Stimulated activated CD8-positive, alpha-beta memory T cell treated with anti-CD3 and anti-CD28 coated beads, Interleukin-7, amount 100 ng/mL, for 48 hours (primary cell): ENCODE results near the gene SUPT4H1.

Experiments
- DNase-seq, 2 donors: peaks; one replicate each; pipeline ENCODE4 v3.0.0-alpha.2; 2020; ENCODE audit warnings: low read depth in 1 of 2; ENCODE audit errors: extremely low read depth in 1 of 2

SUPT4H1 gene

DNA sequence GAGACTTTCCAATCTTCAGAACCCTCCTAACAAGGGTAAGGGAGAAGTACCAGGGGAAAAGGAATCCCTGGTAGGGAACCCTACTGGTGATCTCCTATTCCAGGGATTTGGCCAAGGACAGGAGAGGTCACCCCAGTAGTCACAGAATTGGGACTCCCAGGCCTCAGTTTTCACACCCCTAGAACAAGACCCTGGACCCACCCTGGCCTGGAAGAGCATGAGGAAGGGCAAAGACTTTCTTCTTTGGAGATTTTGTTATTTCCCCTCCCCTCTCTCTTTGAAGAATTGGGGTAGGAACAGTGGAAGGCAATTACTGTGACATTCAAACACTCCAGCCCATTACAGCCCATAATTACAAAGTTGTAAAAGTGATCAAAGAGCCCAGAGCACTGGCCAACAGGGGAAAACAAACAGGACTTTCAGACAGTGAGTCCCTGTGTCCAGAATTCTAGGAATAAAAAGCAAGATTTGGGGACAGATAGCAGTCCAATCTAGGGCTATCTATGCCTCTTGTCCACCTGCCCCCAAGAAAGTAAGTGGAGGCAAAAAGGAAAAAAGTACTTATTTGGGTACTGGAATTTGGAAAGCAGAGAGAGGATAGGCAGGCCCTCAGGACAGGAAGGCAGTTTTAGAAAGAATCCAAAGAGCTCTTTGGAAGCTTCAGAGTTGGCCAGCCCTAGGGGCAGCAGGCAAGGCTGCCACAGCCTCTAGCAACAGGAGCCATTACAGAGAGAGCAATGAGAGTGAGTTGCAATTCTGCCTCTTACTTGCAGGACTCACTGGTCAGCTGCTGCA, 13.4 kb upstream of the SUPT4H1 start:
- DNase-seq = no peak

GRCh38 chr17:58364270-58364942, 12.4 kb upstream of the SUPT4H1 start:
- DNase-seq = no peak

GRCh38 chr17:58363457-58364185, 11.6 kb upstream of the SUPT4H1 start:
- no peak for DNase-seq

DNA sequence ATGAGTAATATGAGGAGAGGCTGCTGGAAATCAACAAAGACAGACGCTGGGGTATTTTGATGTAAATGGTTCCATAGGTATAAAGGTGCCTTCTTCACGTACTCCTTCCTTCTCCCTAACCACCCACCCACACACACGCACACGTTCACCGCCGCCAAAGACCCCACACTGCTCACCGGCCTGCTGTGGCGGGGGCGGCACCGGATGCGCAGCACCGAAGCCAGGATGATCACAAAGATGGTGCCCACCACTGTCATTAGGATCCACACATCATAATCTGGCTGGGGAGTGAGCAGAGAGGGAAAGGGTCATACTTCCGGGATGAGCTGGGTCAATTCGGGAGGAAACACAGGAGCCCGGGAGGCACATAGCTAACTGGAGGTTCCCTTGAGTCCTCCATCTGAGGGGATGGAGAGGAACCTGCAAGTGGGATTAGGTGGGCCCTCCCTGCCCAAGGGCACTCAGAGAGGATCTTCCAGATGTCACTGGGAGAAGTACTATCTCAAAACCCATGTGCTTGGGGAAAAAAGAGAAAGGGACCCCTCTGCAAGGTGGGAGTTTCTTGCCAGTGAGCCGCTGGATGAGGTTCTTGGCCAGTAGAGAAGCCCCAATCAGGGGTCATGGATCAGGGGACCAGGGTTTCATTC, 10.5 kb upstream of the SUPT4H1 start:
- DNase-seq = no peak

GRCh38 chr17:58360296-58361063, 8.5 kb upstream of the SUPT4H1 start:
- no peak for DNase-seq

DNA sequence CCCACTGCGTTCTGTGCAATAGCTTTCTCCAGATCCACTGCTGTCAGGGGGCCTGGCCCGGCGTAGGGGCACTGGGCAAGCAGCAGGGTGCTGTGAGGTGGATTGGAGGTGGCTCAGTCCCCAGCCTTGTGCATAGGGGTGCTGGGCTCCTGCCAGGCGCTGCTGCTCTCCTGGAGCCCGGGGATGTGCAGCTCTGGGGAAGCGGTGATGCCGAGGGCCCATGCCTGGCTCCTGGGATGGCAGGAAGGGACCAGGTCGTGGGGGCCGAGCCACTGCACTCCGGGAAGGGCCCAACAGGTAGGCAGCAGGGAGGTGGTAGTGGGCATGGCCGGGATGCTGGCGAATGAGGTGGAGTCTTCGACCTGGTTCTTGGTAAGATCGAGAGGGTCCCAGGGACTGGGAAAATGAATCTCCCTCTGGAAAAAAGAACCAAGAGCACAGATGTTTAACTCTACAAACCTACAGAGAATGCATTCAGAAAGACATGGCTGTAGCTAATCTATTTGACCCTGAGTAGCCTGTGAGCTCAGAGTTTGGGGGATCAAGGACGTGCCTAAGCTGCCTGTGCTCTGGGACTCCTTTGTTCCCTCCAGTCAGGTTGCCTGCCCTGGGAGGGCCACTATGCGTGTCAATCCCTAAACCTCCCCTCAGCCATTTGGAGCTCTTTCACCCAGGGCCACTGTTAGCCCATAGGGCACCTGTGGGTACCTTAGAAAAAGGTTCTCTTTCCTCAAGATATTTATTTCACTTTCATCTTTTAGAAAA, 6.6 kb upstream of the SUPT4H1 start:
- no peak for DNase-seq

GRCh38 chr17:58357312-58358297, 5.6 kb upstream of the SUPT4H1 start:
- no peak for DNase-seq

DNA sequence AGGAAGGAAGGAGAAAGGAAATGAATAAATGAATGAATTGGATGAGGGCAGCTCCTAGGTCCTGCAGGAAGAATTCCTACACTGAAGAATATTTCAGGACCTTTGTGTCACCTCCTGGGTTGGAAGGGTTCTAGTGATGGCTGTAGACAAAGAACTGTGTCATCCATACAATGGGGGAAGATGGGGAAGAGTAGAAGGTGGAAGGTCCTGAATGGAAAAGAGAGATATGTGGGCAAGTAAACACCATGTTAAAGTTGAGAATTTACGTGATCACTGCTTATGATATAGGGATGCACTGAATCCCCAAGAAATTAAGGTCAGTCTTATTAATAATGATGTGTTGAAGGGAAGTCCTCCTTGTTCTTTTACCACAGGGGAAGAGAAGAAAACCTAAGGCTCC, 4.2 kb upstream of the SUPT4H1 start:
- DNase-seq = no peak

- no peak for DNase-seq
These were observed 2.7 kb upstream of the SUPT4H1 start for GRCh38 chr17:58354541-58355216.

DNA sequence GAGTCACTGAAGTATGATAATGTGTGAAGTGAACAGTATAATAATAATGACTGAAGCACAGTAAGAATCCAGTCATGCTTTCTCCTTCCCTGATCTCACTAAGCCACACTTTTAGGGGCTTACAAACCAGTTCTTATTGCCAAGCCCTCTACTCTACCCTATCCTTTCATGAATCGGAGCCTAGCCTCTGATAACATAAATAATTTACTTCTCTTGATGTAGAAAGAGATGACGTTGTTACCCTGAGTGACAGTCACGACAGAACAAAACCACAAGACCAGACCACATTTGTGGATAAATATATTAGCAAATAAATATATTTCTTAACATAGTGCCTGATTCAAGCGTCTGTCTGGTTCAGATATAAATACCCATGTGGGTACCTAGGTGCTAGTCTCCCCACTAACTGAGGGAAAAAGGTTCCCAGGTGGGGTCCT, 1.4 kb upstream of the SUPT4H1 start:
- no peak for DNase-seq

- DNase-seq = no peak
These were observed 791 bp upstream of the SUPT4H1 start for GRCh38 chr17:58352596-58353388.

GRCh38 chr17:58351182-58351581, 819 bp downstream of the SUPT4H1 start:
- DNase-seq = no peak

DNA sequence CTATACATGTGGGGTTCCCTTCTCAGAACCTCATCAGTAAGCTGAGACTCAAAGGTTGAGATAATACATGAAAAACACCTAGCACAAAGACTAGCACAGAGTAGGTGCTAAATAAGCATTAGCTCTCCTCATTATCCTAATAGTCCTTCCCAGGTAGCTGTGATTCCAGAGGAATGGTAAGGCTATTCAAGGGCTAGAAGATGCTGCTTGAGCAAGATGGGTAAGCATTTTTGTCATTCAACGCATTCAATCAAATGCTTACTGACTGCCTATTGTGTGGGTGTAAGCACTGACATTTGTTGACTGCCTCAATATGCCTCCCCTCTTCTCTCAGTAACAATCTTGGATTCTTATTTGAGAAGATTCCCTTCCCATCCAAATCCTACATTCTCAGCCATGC, 4.0 kb downstream of the SUPT4H1 start:
- no peak for DNase-seq

GRCh38 chr17:58345500-58345899, 6.5 kb downstream of the SUPT4H1 start:
- no peak for DNase-seq

DNA sequence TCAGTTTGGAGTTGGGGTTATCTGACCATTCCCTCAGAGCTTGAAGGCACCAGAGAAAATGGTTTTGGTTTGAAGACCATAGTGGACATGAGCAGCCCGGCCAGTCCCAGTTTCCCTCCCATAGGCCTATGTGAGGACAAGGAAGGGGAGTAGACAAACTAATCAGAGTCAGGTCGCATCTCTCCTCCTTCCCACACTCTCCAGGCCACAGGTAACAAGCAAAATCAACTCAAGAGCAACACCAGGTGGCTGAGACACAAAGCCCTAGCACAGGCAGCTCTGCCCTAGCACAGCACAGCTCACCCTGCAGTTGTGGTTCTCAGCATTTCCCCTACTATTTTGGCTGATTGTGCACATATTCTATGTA, 7.2 kb downstream of the SUPT4H1 start:
- DNase-seq = peak in 1 of 2 donors; percentile 60

GRCh38 chr17:58344047-58344790, 7.8 kb downstream of the SUPT4H1 start:
- DNase-seq = peak; percentile 83 to 94

DNA sequence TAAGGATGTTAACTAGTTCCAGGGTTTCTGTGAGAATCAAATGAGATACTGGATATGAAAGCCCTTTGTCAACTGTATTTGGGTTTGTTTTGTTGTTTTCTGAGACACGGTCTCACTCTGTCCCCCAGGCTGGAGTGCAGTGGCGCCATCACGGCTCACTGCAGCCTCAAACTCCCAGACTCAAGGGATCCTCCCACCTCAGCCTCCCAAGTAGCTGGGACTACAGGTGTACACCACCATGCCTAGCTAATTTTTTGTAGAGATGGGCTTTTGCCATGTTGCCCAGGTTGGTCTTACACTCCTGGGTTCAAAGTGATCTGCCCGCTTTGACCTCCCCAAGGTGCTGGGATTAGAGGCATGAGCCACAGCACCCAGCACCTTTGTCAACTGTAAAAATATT, 8.9 kb downstream of the SUPT4H1 start:
- DNase-seq = no peak
